Measurements from ENCODE around the gene VAMP7. TPM values are rescaled to one million over a fixed set of nuclear protein-coding genes. Genes with fewer than 3 reads are reported as not detected.
"Not testable (repeated sequence)": the region's sequence is repeated elsewhere in the genome, so short reads cannot be mapped to it uniquely, and the experiment has no call there.

VAMP7 gene
- polyA plus RNA-seq, 4 donors, result 26.8 to 37.3 (median 32.4) TPM

DNA sequence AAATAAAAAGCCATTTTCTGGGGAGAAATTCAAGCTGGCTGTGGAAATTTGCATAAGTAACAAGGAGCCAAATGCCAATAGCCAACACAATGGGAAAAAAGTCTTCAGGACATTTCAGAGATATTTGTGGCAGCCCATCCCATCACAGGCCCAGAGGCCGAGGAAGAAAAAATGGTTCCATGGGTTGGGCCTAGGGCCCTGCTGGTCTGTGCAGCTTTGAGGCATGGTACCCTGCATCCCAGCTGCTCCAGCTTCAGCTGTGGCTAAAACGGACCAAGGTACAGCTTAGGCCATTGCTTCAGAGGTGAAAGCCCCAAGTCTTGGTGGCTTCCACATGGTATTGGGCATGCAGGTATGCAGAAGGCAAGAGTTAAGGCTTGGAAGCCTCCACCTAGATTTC is 102.2 kb downstream of the VAMP7 start:
- peaks cover 0 to 2% (median 0%) of the 10 kb centered on the region in 3 donors for H3K4me1 ChIP-seq (ENCODE audit: control insufficient read depth in 3 of 3, insufficient read depth in 2 of 3, low read depth in 1 of 3, low read length in 2 of 3)
- no peaks in the 10 kb centered on the region for H3K36me3 ChIP-seq (ENCODE audit: control insufficient read depth in 3 of 3, insufficient read depth in 2 of 3, low read depth in 1 of 3, low read length in 3 of 3)
- no peak for DNase-seq
- peaks cover 0 to 16% of the 10 kb centered on the region in 2 donors for H3K9me3 ChIP-seq (ENCODE audit: control insufficient read depth in 2 of 2, insufficient read depth in 1 of 2, low read depth in 1 of 2, low read length in 1 of 2)
- no peak overlapping the region for H3K27ac ChIP-seq (ENCODE audit: low read depth in 1 of 3, low read length in 2 of 3)
- WGBS, 3 donors, result 71 to 73% (median 72%) methylated on average over 2 of the region's 2 CpGs
- FAIRE-seq, result no peak
- no peak overlapping the region for H3K4me3 ChIP-seq (ENCODE audit: low read depth in 1 of 3, low read length in 3 of 3)
- no peaks in the 10 kb centered on the region for H3K27me3 ChIP-seq (ENCODE audit: control insufficient read depth in 3 of 3, insufficient read depth in 3 of 3, low read length in 3 of 3)

DNA sequence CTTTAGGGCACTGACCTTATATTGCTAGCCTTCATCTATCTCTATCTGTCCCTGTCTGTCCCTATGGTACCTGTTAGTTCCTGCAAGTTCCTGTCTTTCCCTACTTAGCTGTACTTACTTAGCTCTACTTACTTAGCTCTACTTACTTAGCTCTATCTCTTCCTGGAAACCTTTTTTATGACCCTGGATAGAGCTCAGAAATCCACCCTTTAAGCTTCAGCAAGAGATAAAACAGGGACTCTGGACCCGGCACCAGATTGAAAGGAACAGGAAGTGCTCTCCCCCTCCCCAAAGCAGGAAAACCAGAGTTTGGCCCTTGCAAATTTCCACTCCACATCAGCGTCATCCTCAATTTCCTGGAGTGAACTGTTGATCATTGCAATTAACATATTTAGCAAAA is 104.1 kb downstream of the VAMP7 start:
- FAIRE-seq (no peak), DNase-seq (peak; percentile 19 to 87)
- Histone ChIP-seq H3K27ac (ENCODE audit: low read depth in 1 of 3, low read length in 2 of 3) (no peak overlapping the region), H3K27me3 (ENCODE audit: control insufficient read depth in 3 of 3, insufficient read depth in 3 of 3, low read length in 3 of 3) (no peaks in the 10 kb centered on the region), H3K4me1 (ENCODE audit: control insufficient read depth in 3 of 3, insufficient read depth in 2 of 3, low read depth in 1 of 3, low read length in 2 of 3) (peaks cover 0 to 2% (median 0%) of the 10 kb centered on the region in 3 donors), H3K9me3 (ENCODE audit: control insufficient read depth in 2 of 2, insufficient read depth in 1 of 2, low read depth in 1 of 2, low read length in 1 of 2) (peaks cover 0 to 16% of the 10 kb centered on the region in 2 donors), H3K4me3 (ENCODE audit: low read depth in 1 of 3, low read length in 3 of 3) (no peak overlapping the region), H3K36me3 (ENCODE audit: control insufficient read depth in 3 of 3, insufficient read depth in 2 of 3, low read depth in 1 of 3, low read length in 3 of 3) (no peaks in the 10 kb centered on the region)
- WGBS, 3 donors, result 27 to 43% (median 39%) methylated on average over 2 of the region's 2 CpGs

DNA sequence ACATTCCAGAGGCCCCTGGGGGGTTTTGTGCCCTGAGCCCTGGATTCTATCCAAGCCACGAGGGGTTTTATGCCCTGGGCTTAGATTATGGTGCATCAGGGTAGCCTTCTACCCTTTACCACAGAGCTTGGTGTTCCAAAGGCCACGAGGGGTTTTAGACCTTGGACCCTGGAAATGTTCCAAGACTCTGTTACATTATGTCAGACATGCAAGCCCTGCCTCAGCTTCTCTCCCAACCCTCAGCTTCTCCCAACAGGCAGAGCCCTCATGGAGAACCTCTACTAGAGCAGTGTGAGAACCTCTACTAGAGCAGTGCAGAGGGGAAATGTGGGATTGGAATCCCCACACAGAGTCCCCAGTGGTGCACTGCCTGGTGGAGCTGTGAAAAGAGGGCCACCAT is 105.8 kb downstream of the VAMP7 start:
- H3K36me3 ChIP-seq (ENCODE audit: control insufficient read depth in 3 of 3, insufficient read depth in 2 of 3, low read depth in 1 of 3, low read length in 3 of 3); H3K27me3 ChIP-seq (ENCODE audit: control insufficient read depth in 3 of 3, insufficient read depth in 3 of 3, low read length in 3 of 3); H3K4me3 ChIP-seq (ENCODE audit: low read depth in 1 of 3, low read length in 3 of 3); H3K27ac ChIP-seq (ENCODE audit: low read depth in 1 of 3, low read length in 2 of 3); FAIRE-seq; H3K4me1 ChIP-seq (ENCODE audit: control insufficient read depth in 3 of 3, insufficient read depth in 2 of 3, low read depth in 1 of 3, low read length in 2 of 3): not testable (repeated sequence)
- WGBS, 3 donors, result 0 to 19% (median 14%) methylated on average over 2 of the region's 2 CpGs
- DNase-seq, result peak in 1 of 2 donors; percentile 59
- peaks cover 0 to 16% of the 10 kb centered on the region in 2 donors for H3K9me3 ChIP-seq (ENCODE audit: control insufficient read depth in 2 of 2, insufficient read depth in 1 of 2, low read depth in 1 of 2, low read length in 1 of 2)

DNA sequence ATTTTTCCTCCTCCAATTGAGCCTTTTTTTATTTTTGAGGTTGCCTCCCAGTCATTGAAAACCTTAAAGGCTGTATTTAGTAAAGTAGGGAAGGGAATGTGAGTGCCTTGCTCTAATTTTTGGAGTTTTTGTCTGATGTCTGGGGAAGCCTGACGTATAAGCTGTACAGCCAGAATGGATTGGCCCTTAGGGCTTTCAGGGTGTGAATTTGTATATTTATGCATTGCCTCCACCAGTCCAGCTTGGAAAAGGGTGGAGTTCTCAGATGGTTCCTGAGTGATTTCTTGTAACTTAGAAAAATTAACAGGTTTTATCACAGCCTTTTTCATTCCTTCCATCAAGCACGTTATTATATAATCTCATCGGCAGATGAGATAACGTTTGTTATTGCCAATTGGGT is 107.7 kb downstream of the VAMP7 start:
- no peak for FAIRE-seq
- Histone ChIP-seq H3K27me3 (ENCODE audit: control insufficient read depth in 3 of 3, insufficient read depth in 3 of 3, low read length in 3 of 3) (no peaks in the 10 kb centered on the region), H3K4me1 (ENCODE audit: control insufficient read depth in 3 of 3, insufficient read depth in 2 of 3, low read depth in 1 of 3, low read length in 2 of 3) (peaks cover 0 to 2% (median 0%) of the 10 kb centered on the region in 3 donors), H3K4me3 (ENCODE audit: low read depth in 1 of 3, low read length in 3 of 3) (no peak overlapping the region), H3K27ac (ENCODE audit: low read depth in 1 of 3, low read length in 2 of 3) (no peak overlapping the region), H3K36me3 (ENCODE audit: control insufficient read depth in 3 of 3, insufficient read depth in 2 of 3, low read depth in 1 of 3, low read length in 3 of 3) (no peaks in the 10 kb centered on the region), H3K9me3 (ENCODE audit: control insufficient read depth in 2 of 2, insufficient read depth in 1 of 2, low read depth in 1 of 2, low read length in 1 of 2) (peaks cover 0 to 9% of the 10 kb centered on the region in 2 donors)
- WGBS, 3 donors, result 75 to 82% (median 81%) methylated on average over 4 of the region's 4 CpGs
- no peak for DNase-seq

Other genes starting within 250 kb of the VAMP7 start
- under 1 TPM in 3 of 4 donors, not detected in 1; 0.18 to 0.40 (median 0.27) TPM for gene IL9R, start 116.4 kb downstream of the VAMP7 start, polyA plus RNA-seq

Measured in small intestine (tissue), 7 donors.